Posterior vena cava (tissue), 2 donors: ENCODE results near the gene GRAP. TPM values are rescaled to one million over a fixed set of nuclear protein-coding genes. Genes with fewer than 3 reads are reported as not detected.
"Not testable (repeated sequence)": the region's sequence is repeated elsewhere in the genome, so short reads cannot be mapped to it uniquely, and the experiment has no call there.

ENCODE experiments used
- DNase-seq: peaks from one replicate; pipeline ENCODE4 v3.0.0-alpha.2; 2020; ENCODE audit warnings: low spot score
- intact Hi-C, 2 donors: fragments of 100-400 bp; cut with DNase I; formaldehyde crosslinking; loops; one replicate each; pipeline versions ENCODE4 v1.14.1 to v1.14.2; 2022 to 2023
- total RNA-seq, 2 donors: library from RNA; stranded (reverse); fragmentation: NEBNext Ultra II Directional; extraction: Animal tissue kit (Norgen Biotek cat#: 25700); gene quantifications; one replicate each; pipeline ENCODE4 v1.2.1, GENCODE V29; 2021
- donor health status: DM: yes; HTN: yes; CAD: no.
- donor health status: DM: yes; HTN: yes; CAD: no.

Gene GRAP
- total RNA-seq, 2 donors from 2014 or later, result 4.0 to 6.8 TPM

DNA sequence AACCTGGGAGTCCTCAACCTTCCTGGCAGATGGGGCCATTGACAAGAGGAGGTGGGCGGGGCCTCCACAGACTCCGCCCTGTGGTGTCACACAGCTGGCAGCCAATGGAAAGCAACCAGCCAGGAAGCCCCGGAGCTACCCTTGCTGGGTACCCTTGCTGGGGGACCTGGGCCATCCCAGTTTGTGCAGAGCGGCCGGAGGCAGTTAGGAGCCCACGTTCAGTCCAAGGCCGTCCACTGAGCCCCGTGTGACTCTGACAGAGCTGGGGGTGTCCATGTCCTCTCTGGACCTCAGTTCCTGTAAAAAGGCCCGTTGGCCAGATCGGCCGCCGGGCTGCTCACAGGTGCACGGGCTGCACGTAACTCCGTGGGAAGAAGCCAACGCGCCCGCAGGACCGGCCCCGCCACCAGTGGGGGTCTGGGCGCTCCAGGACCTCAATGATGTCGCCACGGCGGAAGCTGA lies 25.1 kb downstream of the GRAP start:
- DNase-seq, result peak; percentile 79
- intact Hi-C loops, result no loop called here

GRCh38 chr17:19021011-19021621 lies 25.6 kb downstream of the GRAP start:
- DNase-seq, intact Hi-C loops: not testable (repeated sequence)

DNA sequence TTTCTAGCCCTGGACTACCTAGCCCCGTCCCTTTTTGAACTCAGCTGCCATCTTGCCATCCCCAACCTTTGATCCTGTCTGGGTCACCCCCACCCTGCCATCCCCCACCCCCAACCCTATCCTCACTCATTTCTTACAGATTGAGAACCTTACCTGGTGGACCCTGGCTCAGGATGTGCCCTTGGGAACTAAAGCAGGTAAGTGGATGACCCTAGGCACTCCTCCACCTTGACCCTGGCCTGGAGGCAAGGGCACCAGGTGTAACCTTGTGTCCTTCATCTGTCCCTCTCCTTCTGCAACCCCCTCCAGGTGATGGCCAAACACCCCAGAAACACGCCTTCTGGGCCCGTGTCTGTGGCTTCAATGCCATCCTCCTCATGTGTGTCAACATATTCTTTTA lies 26.7 kb downstream of the GRAP start:
- peak; percentile 66 for DNase-seq
- intact Hi-C loops, result no loop called here

DNA sequence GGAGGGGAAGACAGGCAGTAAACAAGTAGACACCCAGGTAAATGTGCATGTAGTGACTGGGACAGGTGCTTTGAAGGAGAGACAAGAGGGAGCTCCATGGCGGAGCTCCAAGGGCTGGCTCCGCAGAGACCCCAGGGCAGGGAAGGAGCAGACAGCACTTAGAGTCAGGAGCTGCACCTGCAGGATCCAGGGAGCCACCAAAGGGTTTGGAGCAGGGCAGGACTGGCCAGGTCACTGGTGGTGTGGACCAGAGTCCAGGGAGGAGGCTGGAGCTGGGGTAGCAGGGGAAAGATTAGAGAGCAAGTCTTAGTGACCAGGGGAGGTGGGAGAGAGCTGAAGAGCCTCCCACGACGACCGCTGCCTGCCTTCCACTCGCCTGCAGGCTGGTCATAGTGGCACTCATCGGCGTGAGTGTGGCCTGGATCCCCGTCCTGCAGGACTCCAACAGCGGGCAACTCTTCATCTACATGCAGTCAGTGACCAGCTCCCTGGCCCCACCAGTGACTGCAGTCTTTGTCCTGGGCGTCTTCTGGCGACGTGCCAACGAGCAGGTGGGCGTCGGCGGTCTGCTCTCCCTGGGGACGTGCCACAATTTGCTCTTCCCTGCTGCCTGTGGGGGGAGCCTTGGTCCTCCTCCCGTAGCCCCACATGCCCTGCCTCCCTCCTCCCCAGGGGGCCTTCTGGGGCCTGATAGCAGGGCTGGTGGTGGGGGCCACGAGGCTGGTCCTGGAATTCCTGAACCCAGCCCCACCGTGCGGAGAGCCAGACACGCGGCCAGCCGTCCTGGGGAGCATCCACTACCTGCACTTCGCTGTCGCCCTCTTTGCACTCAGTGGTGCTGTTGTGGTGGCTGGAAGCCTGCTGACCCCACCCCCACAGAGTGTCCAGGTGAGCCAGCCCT lies 27.5 kb downstream of the GRAP start:
- peak; percentile 79 for DNase-seq
- intact Hi-C loops, result loop anchor here in 1 of 2 donors (5.0 to 10.0 kb wide), 2 partner anchors 52 to 1284 kb away; no protein-coding TSS in a partner anchor

DNA sequence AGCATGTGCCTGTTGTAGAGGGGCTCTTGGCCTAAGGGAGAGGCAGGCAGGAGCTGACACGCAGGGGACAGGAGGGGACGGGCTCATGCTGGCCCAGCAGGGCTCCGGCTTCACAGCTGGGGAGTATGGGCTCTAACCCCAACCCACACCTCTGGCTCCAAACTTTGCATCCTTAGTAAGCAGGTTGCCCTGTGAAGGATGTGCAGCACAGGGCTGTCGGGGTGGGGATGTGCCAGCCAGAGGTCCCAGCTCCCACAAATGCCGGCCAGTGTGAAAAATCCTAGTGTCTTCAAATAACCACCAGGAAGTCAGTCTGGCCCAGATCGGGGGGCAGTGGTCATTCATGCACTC lies 28.2 kb downstream of the GRAP start:
- peak; percentile 41 for DNase-seq
- intact Hi-C loops, result loop anchor here in 1 of 2 donors (5.0 to 10.0 kb wide), 2 partner anchors 51 to 1284 kb away; no protein-coding TSS in a partner anchor

GRCh38 chr17:19017804-19018599 lies 28.8 kb downstream of the GRAP start:
- intact Hi-C loops, result loop anchor here in 1 of 2 donors (5.0 to 10.0 kb wide), 2 partner anchors 51 to 1283 kb away; no protein-coding TSS in a partner anchor
- DNase-seq, result peak; percentile 64

GRCh38 chr17:19017401-19017800 lies 29.4 kb downstream of the GRAP start:
- DNase-seq, result peak; percentile 66
- intact Hi-C loops, result loop anchor here in 1 of 2 donors (5.0 to 10.0 kb wide), 2 partner anchors 50 to 1283 kb away; no protein-coding TSS in a partner anchor

GRCh38 chr17:19016881-19017280 lies 29.9 kb downstream of the GRAP start:
- intact Hi-C loops, result loop anchor here in 1 of 2 donors (5.0 to 10.0 kb wide), 2 partner anchors 50 to 1282 kb away; no protein-coding TSS in a partner anchor
- no peak for DNase-seq

DNA sequence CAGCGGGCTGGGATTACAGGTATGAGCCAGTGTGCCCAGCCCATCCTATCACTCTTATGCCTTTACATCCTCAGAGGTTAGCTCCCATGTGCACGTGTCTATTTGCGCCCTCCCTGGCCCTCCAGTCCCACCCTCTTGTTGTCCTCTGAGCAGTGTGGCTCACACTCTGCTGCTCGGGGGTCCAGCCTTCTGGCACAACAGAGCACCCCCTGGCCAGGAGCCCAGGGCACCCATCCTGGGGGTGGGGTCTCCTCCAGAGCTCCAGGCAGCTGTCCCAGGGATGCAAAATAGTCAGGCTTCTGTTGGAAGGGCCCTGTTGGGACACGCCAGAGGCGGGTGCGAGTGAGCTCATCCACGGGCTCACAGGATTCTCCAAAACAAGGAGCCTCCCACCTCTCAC lies 30.5 kb downstream of the GRAP start:
- DNase-seq, result peak; percentile 55
- intact Hi-C loops, result loop anchor here in 1 of 2 donors (5.0 to 10.0 kb wide), 2 partner anchors 49 to 1281 kb away; no protein-coding TSS in a partner anchor

DNA sequence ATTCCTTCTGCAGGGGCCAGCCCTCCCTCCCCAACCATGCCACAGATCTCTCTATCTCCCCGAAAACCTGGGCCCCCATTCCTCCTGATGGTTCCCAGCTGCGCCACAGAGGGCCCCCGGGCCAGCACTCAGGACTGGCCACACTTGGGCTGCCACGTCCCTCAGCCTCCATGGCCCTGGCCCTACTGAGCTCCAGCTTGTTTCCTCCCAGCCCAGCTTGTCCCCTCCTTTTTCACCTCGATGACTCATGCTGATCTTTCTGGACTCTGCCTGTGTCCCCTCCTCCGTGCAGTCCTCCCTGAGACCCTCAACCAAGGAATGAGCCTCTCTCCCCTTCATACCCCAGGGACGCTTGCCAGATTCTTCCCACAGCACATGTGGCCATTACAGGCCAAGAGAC lies 31.3 kb downstream of the GRAP start:
- intact Hi-C loops, result loop anchor here in 1 of 2 donors (5.0 to 10.0 kb wide), 2 partner anchors 48 to 1281 kb away; no protein-coding TSS in a partner anchor
- no peak for DNase-seq

DNA sequence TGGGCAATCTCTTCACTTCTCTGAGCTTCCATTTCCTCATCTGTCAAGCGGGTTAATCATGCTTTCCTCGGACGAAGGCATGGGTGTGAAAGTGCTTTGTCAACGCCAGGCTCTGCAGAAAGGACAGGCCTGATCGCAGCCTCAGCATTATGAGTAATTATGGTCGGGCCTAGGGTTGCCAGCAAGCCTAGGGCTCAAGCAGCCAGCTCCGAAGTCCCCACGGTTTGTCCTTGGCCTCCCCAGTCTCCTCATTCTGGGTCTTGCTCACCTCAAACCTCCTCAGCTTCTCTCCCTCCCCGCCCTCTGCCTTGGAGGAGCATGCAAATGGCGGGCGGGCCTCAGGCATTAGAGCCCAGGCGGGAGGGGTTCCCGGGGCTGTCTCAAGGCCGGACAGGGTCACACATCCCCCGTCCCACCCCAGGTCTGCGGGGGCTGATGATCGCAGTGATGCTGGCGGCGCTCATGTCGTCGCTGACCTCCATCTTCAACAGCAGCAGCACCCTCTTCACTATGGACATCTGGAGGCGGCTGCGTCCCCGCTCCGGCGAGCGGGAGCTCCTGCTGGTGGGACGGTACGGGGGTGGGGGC lies 32.0 kb downstream of the GRAP start:
- intact Hi-C loops, result loop anchor here in 1 of 2 donors (5.0 to 10.0 kb wide), 2 partner anchors 47 to 1280 kb away; no protein-coding TSS in a partner anchor
- no peak for DNase-seq

GRCh38 chr17:19013806-19014627 lies 32.7 kb downstream of the GRAP start:
- DNase-seq, result no peak
- intact Hi-C loops, result loop anchor here in 1 of 2 donors (10.0 kb wide), 1 partner anchor 1279 kb away; no protein-coding TSS in a partner anchor

DNA sequence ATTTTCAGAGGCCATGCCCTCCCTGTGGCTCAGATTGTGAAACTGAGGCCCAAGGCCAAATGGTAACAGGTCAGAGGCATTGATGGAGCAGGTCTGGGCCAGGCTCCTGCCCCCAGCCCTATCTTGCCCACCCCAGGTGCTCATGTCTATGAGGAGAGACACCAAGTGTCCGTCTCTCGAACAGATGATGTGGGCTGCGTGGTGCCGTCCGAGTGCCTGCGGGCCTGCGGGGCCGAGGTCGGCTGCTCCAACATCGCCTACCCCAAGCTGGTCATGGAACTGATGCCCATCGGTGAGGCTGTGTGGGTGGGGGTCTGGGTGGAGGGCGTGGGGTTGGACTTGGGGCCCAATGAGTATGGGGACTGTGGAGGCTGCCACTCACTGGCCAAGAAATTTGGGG lies 33.5 kb downstream of the GRAP start:
- intact Hi-C loops, result loop anchor here in 1 of 2 donors (10.0 kb wide), 1 partner anchor 1278 kb away; no protein-coding TSS in a partner anchor
- no peak for DNase-seq

DNA sequence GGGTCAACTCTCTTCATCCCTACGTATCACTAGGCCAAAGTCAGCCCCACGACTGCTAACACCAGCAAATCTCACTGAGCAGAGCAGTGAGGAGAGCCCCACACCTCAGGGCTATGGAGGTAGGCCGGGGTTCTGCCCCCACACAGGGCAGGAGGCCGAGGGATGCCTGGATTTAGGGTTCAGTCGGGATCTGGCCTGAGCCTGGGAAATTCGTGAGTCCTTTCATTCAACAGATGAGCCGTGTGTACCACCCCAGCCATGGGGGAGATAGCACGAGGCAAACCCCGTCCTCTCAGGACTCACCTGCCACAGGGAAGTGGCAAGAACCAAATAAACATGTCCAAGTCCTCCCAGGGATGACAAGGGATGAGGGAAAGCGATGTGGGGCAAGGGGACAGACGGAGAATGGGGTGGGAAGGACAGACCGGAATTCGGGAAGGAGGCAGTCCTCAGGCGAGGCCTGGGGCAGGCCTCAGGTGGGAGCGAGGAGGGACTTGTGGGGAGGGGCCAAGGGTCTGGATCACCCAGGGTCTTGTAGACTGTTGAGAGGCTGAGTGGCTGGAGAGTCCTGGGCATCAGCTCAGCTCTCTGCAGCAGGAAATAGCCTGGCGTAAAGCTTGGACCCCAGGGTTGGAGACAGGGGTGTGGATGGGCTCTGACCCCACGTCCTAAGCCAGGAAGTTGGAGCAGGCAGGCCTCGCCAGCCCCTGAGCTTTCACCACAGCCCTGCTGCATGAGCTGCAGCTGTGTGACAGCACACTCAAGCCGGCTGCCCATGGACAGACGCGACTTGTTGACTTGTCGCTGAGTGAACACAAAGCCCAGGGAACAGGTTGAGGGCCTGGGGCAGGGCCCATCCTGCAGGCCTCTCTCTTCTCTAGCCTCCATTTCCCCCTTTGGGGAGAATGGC lies 34.3 kb downstream of the GRAP start:
- intact Hi-C loops, result loop anchor here in 1 of 2 donors (10.0 kb wide), 1 partner anchor 1278 kb away; no protein-coding TSS in a partner anchor
- no peak for DNase-seq

GRCh38 chr17:19011581-19011980 lies 35.2 kb downstream of the GRAP start:
- no peak for DNase-seq
- intact Hi-C loops, result loop anchor here in 1 of 2 donors (10.0 kb wide), 1 partner anchor 1277 kb away; no protein-coding TSS in a partner anchor

DNA sequence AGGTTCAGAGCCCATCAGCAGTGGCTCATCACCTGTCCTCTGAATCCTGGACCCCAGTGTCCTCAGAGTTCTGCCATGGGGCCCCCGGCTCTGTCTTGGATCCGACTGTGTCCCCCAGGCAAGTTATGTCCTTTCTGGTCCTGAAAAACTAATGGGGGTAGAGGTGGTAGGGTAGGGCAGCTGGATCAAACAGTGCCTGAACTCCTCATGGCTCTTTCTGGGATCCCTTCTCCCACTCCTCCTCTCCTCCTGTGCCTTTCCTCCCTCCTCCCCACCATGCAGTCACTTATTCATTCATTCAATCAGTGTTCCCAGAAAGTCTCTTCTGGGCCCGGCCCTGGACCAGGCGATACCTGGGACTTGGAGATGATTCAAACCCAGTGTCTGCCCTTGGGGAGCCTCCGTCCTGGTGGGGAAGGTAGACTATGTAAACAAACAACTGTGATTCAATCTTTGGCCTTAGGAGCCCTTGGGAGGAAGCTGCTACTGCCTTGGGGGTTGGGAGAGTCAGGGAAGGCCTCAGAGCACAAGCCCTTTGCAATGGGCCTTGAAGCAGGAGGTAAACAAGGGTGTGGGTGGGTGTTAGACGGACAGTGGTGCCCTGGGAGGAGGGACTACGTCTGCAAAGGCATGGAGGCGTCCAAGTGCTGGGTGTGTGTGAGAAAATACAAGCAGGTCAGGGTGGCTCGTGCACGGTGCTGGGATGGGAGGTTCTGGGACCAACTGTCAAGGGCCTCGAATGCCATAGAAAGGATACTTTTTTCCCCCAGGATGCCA lies 35.8 kb downstream of the GRAP start:
- no peak for DNase-seq
- intact Hi-C loops, result loop anchor here in 1 of 2 donors (10.0 kb wide), 1 partner anchor 1276 kb away; no protein-coding TSS in a partner anchor
